GM23338 (cell line): ENCODE data around the gene KCTD1. TPM values are rescaled to one million over a fixed set of nuclear protein-coding genes. Genes with fewer than 3 reads are reported as not detected.

ENCODE experiments used
- ATAC-seq: fragments of 200-7000 bp; cut with Tn5 transposase; 3 replicates; pipeline ENCODE4 v1.9.1; 2020
- DNase-seq: peaks from one replicate; pipeline ENCODE4 v3.0.0-alpha.2; 2015; ENCODE audit warnings: low spot score
- H2AFZ ChIP-seq: fragments of 200-600 bp; sonication (generic); 2 replicates; pipeline ENCODE4 v1.8.0; 2016; ENCODE audit warnings: antibody characterized with exemption, mild to moderate bottlenecking, moderate library complexity
- H3F3A ChIP-seq: fragments of 200-600 bp; sonication (generic); replicated peaks from 2 replicates; pipeline ENCODE4 v1.8.0; 2017; ENCODE audit warnings: antibody characterized with exemption, mixed run types, low read depth
- H3K27ac ChIP-seq: fragments of 200-600 bp; sonication (generic); 2 replicates; pipeline ENCODE4 v1.6.1; 2016; ENCODE audit warnings: low read depth
- H3K27me3 ChIP-seq: fragments of 200-600 bp; sonication (generic); 2 replicates; pipeline ENCODE4 v1.8.0; 2016; ENCODE audit warnings: mild to moderate bottlenecking, mixed run types, moderate library complexity; ENCODE audit not compliant: insufficient read depth
- H3K36me3 ChIP-seq: fragments of 200-600 bp; sonication (generic); 2 replicates; pipeline ENCODE4 v1.8.0; 2016; ENCODE audit warnings: mild to moderate bottlenecking; ENCODE audit not compliant: insufficient read depth
- H3K4me1 ChIP-seq: fragments of 200-600 bp; sonication (generic); 2 replicates; pipeline ENCODE4 v1.8.0; 2016; ENCODE audit warnings: mild to moderate bottlenecking, moderate library complexity; ENCODE audit not compliant: insufficient read depth
- H3K4me2 ChIP-seq: fragments of 200-600 bp; sonication (generic); 2 replicates; pipeline ENCODE4 v1.7.1; 2017; ENCODE audit warnings: mixed run types
- H3K4me3 ChIP-seq: fragments of 200-600 bp; sonication (generic); 2 replicates; pipeline ENCODE4 v1.6.1; 2016; ENCODE audit warnings: mixed run types
- H3K79me2 ChIP-seq: fragments of 200-600 bp; sonication (generic); replicated peaks from 2 replicates; pipeline ENCODE4 v1.8.0; 2017; ENCODE audit warnings: mild to moderate bottlenecking; ENCODE audit not compliant: insufficient read depth
- H3K9me2 ChIP-seq: fragments of 200-600 bp; sonication (generic); 2 replicates; pipeline ENCODE4 v1.8.0; 2017; ENCODE audit not compliant: insufficient read depth
- H4K20me1 ChIP-seq: fragments of 200-600 bp; sonication (generic); replicated peaks from 2 replicates; pipeline ENCODE4 v1.8.0; 2017; ENCODE audit warnings: mild to moderate bottlenecking; ENCODE audit not compliant: insufficient read depth
- H3K27ac Mint-ChIP-seq: 2 replicates; pipeline ENCODE4 v1.8.0; 2020; ENCODE audit warnings: inconsistent platforms, mild to moderate bottlenecking, moderate library complexity, mixed read lengths
- H3K27me3 Mint-ChIP-seq: 3 replicates; pipeline ENCODE4 v1.8.0; 2022; ENCODE audit warnings: low read depth, mild to moderate bottlenecking, moderate library complexity, mixed read lengths, inconsistent platforms; ENCODE audit not compliant: insufficient read depth, poor library complexity
- H3K36me3 Mint-ChIP-seq: 3 replicates; pipeline ENCODE4 v1.8.0; 2021; ENCODE audit warnings: low read depth, mild to moderate bottlenecking, inconsistent platforms, moderate library complexity, mixed read lengths
- H3K4me1 Mint-ChIP-seq: 3 replicates; pipeline ENCODE4 v1.8.0; 2020; ENCODE audit warnings: mild to moderate bottlenecking, inconsistent platforms, mixed read lengths
- H3K4me3 Mint-ChIP-seq: 3 replicates; pipeline ENCODE4 v1.8.0; 2021; ENCODE audit warnings: moderate library complexity, mild to moderate bottlenecking, inconsistent platforms, mixed read lengths
- H3K9me3 Mint-ChIP-seq: 3 replicates; pipeline ENCODE4 v1.8.0; 2020; ENCODE audit warnings: moderate library complexity, mild to moderate bottlenecking, inconsistent platforms, mixed read lengths
- EZH2 ChIP-seq: fragments of 200-600 bp; sonication (generic); IDR thresholded peaks from one replicate; pipeline ENCODE4 v1.8.0; 2017; ENCODE audit warnings: antibody characterized with exemption, mild to moderate bottlenecking, low read depth; ENCODE audit not compliant: unreplicated experiment
- EZH2phosphoT487 ChIP-seq: fragments of 200-600 bp; sonication (generic); IDR thresholded peaks from one replicate; pipeline ENCODE4 v1.8.1; 2018; ENCODE audit warnings: antibody characterized with exemption; ENCODE audit not compliant: unreplicated experiment
- JUNB ChIP-seq: IDR thresholded peaks from one replicate; pipeline ENCODE4 v1.6.1; 2016; ENCODE audit warnings: antibody characterized with exemption; ENCODE audit not compliant: unreplicated experiment
- NANOG ChIP-seq: IDR thresholded peaks from 2 replicates; pipeline ENCODE4 v1.6.1; 2016; ENCODE audit warnings: antibody characterized with exemption, borderline replicate concordance
- POLR2AphosphoS5 ChIP-seq: IDR thresholded peaks from 2 replicates; pipeline ENCODE4 v1.6.1; 2016; ENCODE audit warnings: antibody characterized with exemption, low read depth
- REST ChIP-seq: IDR thresholded peaks from one replicate; pipeline ENCODE4 v1.6.1; 2018; ENCODE audit warnings: antibody characterized with exemption; ENCODE audit not compliant: unreplicated experiment
- STAT1 ChIP-seq: IDR thresholded peaks from one replicate; pipeline ENCODE4 v1.6.1; 2016; ENCODE audit warnings: antibody characterized with exemption; ENCODE audit not compliant: unreplicated experiment
- ZNF331 ChIP-seq: fragments of 250-450 bp; sonication (Bioruptor Pico); IDR thresholded peaks from 2 replicates; pipeline ENCODE4 v1.5.0; 2020; ENCODE audit warnings: low read depth, mild to moderate bottlenecking, moderate library complexity
- polyA plus RNA-seq: library from polyadenylated mRNA; unstranded; fragments of >200 nt; fragmentation: Nextera tagmentation; extraction: Ambion mirVana; gene quantifications from 2 replicates; pipeline ENCODE4 v1.2.1, GENCODE V29; 2016
- total RNA-seq: library from RNA; depleted of rRNA; stranded (reverse); fragments of >200 nt; shearing (Covaris generic); gene quantifications from 2 replicates; pipeline ENCODE4 v1.2.3, GENCODE V29; 2014

The KCTD1 gene
- total and polyA plus RNA-seq, 2 experiments from 2014 or later: 7.1 to 20.5 TPM

DNA sequence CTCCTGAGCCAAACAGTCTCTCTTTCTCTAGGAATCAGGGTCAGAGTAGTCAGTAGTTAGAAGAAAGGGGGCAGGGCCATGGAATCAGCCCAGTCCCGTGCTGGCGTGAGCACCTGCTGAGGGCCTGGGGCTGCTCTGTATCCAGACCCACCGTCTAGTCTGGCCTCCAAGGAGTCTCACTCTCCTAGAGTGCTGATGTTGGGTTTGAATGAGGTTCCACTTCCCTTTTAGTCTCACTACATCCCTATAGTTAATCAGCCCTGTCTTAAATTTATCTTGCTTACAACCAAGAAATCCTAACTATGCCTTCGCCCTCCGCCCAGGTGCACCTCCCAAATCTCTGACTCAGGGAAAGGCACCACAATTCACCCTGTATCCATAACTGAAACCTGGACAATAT lies 13.4 kb upstream of the KCTD1 start:
- no peaks in the 10 kb centered on the region for H3K79me2 ChIP-seq
- H3K4me3 Mint-ChIP-seq: no peak overlapping the region
- no peak overlapping the region for H3K4me2 ChIP-seq
- H3K4me1 ChIP-seq: no peaks in the 10 kb centered on the region; the same call in 1 of the 2 replicates
- H4K20me1 ChIP-seq: no peaks in the 10 kb centered on the region
- H3F3A ChIP-seq: no peaks in the 10 kb centered on the region
- H3K27ac Mint-ChIP-seq: no peak overlapping the region
- peaks cover 23% of the 10 kb centered on the region for H3K4me1 Mint-ChIP-seq
- H2AFZ ChIP-seq: no peak overlapping the region
- ATAC-seq (no peak), DNase-seq (no peak)
- H3K27ac ChIP-seq: no peak overlapping the region
- no peak for TF ChIP-seq EZH2
- TF ChIP-seq NANOG: no peak
- no peak for TF ChIP-seq ZNF331 (CRISPR knock-in tag)
- no peak for TF ChIP-seq STAT1
- no peak for TF ChIP-seq REST
- TF ChIP-seq POLR2AphosphoS5: no peak
- no peak for TF ChIP-seq EZH2phosphoT487
- TF ChIP-seq JUNB: no peak
- H3K27me3 Mint-ChIP-seq: peaks cover 7% of the 10 kb centered on the region
- H3K27me3 ChIP-seq: peaks cover 18% of the 10 kb centered on the region; the same call in 1 of the 2 replicates
- no peak overlapping the region for H3K4me3 ChIP-seq
- H3K9me3 Mint-ChIP-seq: no peaks in the 10 kb centered on the region
- no peaks in the 10 kb centered on the region for H3K9me2 ChIP-seq
- H3K36me3 Mint-ChIP-seq: no peaks in the 10 kb centered on the region; the same call in 2 of the 3 replicates
- H3K36me3 ChIP-seq: no peaks in the 10 kb centered on the region

GRCh38 chr18:26556573-26556972 lies 8.2 kb upstream of the KCTD1 start:
- peaks cover 23% of the 10 kb centered on the region for H3K27me3 Mint-ChIP-seq
- no peaks in the 10 kb centered on the region for H3K36me3 ChIP-seq
- no peak overlapping the region for H3K27ac ChIP-seq
- H3K4me1 Mint-ChIP-seq: peaks cover 13% of the 10 kb centered on the region; the same call in 2 of the 3 replicates
- no peaks in the 10 kb centered on the region for H4K20me1 ChIP-seq
- H3K79me2 ChIP-seq: no peaks in the 10 kb centered on the region
- no peak overlapping the region for H3K4me2 ChIP-seq
- no peak overlapping the region for H2AFZ ChIP-seq
- H3K27me3 ChIP-seq: peaks cover 40% of the 10 kb centered on the region
- H3K4me3 ChIP-seq: no peak overlapping the region
- no peak overlapping the region for H3K4me3 Mint-ChIP-seq
- H3F3A ChIP-seq: no peaks in the 10 kb centered on the region
- H3K4me1 ChIP-seq: peaks cover 6% of the 10 kb centered on the region
- DNase-seq: no peak
- H3K27ac Mint-ChIP-seq: no peak overlapping the region
- no peak for TF ChIP-seq ZNF331 (CRISPR knock-in tag)
- no peak for TF ChIP-seq NANOG
- H3K9me2 ChIP-seq: no peaks in the 10 kb centered on the region
- no peak for ATAC-seq
- H3K9me3 Mint-ChIP-seq: no peaks in the 10 kb centered on the region
- H3K36me3 Mint-ChIP-seq: no peaks in the 10 kb centered on the region
